Retina (tissue), 1 donor: ENCODE data around the gene FN1.
"Not testable (repeated sequence)": the region's sequence is repeated elsewhere in the genome, so short reads cannot be mapped to it uniquely, and the experiment has no call there.

ENCODE experiments used
- DNase-seq: peaks from one replicate; pipeline ENCODE4 v3.0.0-alpha.2; 2016

FN1 gene

GRCh38 chr2:215422676-215423075 lies 13.2 kb downstream of the FN1 start:
- DNase-seq: no peak

- DNase-seq: no peak
These were observed 13.9 kb downstream of the FN1 start for GRCh38 chr2:215421859-215422461.

GRCh38 chr2:215420471-215420935 lies 15.4 kb downstream of the FN1 start:
- no peak for DNase-seq

GRCh38 chr2:215419769-215420470 lies 15.9 kb downstream of the FN1 start:
- no peak for DNase-seq

GRCh38 chr2:215419113-215419512 lies 16.8 kb downstream of the FN1 start:
- DNase-seq: no peak

- no peak for DNase-seq
These were observed 17.6 kb downstream of the FN1 start for GRCh38 chr2:215418064-215418963.

- DNase-seq: no peak
These were observed 18.4 kb downstream of the FN1 start for GRCh38 chr2:215417400-215417951.

- no peak for DNase-seq
These were observed 19.2 kb downstream of the FN1 start for GRCh38 chr2:215416656-215417055.

- DNase-seq: no peak
These were observed 19.9 kb downstream of the FN1 start for GRCh38 chr2:215415820-215416577.

- no peak for DNase-seq
These were observed 20.6 kb downstream of the FN1 start for GRCh38 chr2:215415218-215415617.

GRCh38 chr2:215414674-215415073 lies 21.2 kb downstream of the FN1 start:
- no peak for DNase-seq

GRCh38 chr2:215413974-215414373 lies 21.9 kb downstream of the FN1 start:
- no peak for DNase-seq

- DNase-seq: no peak
These were observed 22.4 kb downstream of the FN1 start for GRCh38 chr2:215413484-215413777.

GRCh38 chr2:215411941-215412743 lies 23.7 kb downstream of the FN1 start:
- DNase-seq: no peak

GRCh38 chr2:215410932-215411285 lies 25.0 kb downstream of the FN1 start:
- DNase-seq: no peak

GRCh38 chr2:215410181-215410931 lies 25.5 kb downstream of the FN1 start:
- DNase-seq: not testable (repeated sequence)

- no peak for DNase-seq
These were observed 26.3 kb downstream of the FN1 start for GRCh38 chr2:215409331-215410127.

GRCh38 chr2:215408441-215408840 lies 27.4 kb downstream of the FN1 start:
- not testable (repeated sequence) for DNase-seq

GRCh38 chr2:215407590-215408264 lies 28.1 kb downstream of the FN1 start:
- DNase-seq: no peak

- DNase-seq: no peak
These were observed 28.8 kb downstream of the FN1 start for GRCh38 chr2:215407061-215407460.
